Trophoblast cell (in vitro differentiated cells and primary cell): ENCODE data around the gene SLC25A33.
"Not testable (repeated sequence)": the region's sequence is repeated elsewhere in the genome, so short reads cannot be mapped to it uniquely, and the experiment has no call there.

ENCODE experiments used
- DNase-seq, 2 donors: peaks; one replicate each; pipeline ENCODE4 v3.0.0-alpha.2; 2016
- H2AFZ ChIP-seq: 2 replicates; pipeline ENCODE4 v1.6.1; 2013; ENCODE audit warnings: low read length, moderate library complexity, mild to moderate bottlenecking; ENCODE audit not compliant: insufficient read depth, poor library complexity
- H2AK5ac ChIP-seq: 2 replicates; pipeline ENCODE4 v1.6.1; 2013; ENCODE audit warnings: mild to moderate bottlenecking, low read length
- H2BK120ac ChIP-seq: 2 replicates; pipeline ENCODE4 v1.6.1; 2013; ENCODE audit warnings: low read length, mild to moderate bottlenecking, moderate library complexity; ENCODE audit not compliant: insufficient read depth, poor library complexity
- H2BK12ac ChIP-seq: 2 replicates; pipeline ENCODE4 v1.6.1; 2013; ENCODE audit warnings: mild to moderate bottlenecking, low read length, moderate library complexity
- H2BK5ac ChIP-seq: 2 replicates; pipeline ENCODE4 v1.6.1; 2013; ENCODE audit warnings: low read length, low read depth, moderate library complexity, mild to moderate bottlenecking; ENCODE audit not compliant: poor library complexity
- H3K14ac ChIP-seq: 2 replicates; pipeline ENCODE4 v1.6.1; 2013; ENCODE audit warnings: mild to moderate bottlenecking, low read length
- H3K18ac ChIP-seq: 2 replicates; pipeline ENCODE4 v1.6.1; 2013; ENCODE audit warnings: mild to moderate bottlenecking, low read length
- H3K23ac ChIP-seq: 2 replicates; pipeline ENCODE4 v1.6.1; 2013; ENCODE audit warnings: low read length
- H3K27ac ChIP-seq: 2 replicates; pipeline ENCODE4 v1.5.1; 2013; ENCODE audit warnings: low read depth, mild to moderate bottlenecking, inconsistent platforms, low read length, moderate library complexity
- H3K27me3 ChIP-seq: 2 replicates; pipeline ENCODE4 v1.6.1; 2013; ENCODE audit warnings: inconsistent platforms, mild to moderate bottlenecking, low read length, moderate library complexity; ENCODE audit not compliant: insufficient read depth
- H3K36me3 ChIP-seq, 2 experiments: 1 replicate in 1 of 2; 2 replicates in 1 of 2; pipeline ENCODE4 v1.6.1; 2013; ENCODE audit warnings: low read length in 2 of 2, mild to moderate bottlenecking in 2 of 2, moderate library complexity in 1 of 2; ENCODE audit not compliant: insufficient read depth in 2 of 2, control insufficient read depth in 1 of 2
- H3K4ac ChIP-seq: 2 replicates; pipeline ENCODE4 v1.6.1; 2013; ENCODE audit warnings: low read depth, mild to moderate bottlenecking, low read length, moderate library complexity
- H3K4me1 ChIP-seq, 2 experiments: 1 replicate in 1 of 2; 2 replicates in 1 of 2; pipeline ENCODE4 v1.6.1; 2013; ENCODE audit warnings: low read length in 2 of 2, mild to moderate bottlenecking in 2 of 2, moderate library complexity in 1 of 2; ENCODE audit not compliant: insufficient read depth in 2 of 2, control insufficient read depth in 1 of 2
- H3K4me2 ChIP-seq: 2 replicates; pipeline ENCODE4 v1.6.1; 2013; ENCODE audit warnings: inconsistent platforms, mild to moderate bottlenecking, low read length, moderate library complexity
- H3K4me3 ChIP-seq: 2 replicates; pipeline ENCODE4 v1.5.1; 2013; ENCODE audit warnings: mild to moderate bottlenecking, low read depth, low read length, inconsistent platforms
- H3K79me1 ChIP-seq: one replicate; pipeline ENCODE4 v1.6.1; 2013; ENCODE audit warnings: low read length
- H3K79me2 ChIP-seq: 2 replicates; pipeline ENCODE4 v1.6.1; 2013; ENCODE audit warnings: low read length, mild to moderate bottlenecking; ENCODE audit not compliant: control insufficient read depth, insufficient read depth, poor library complexity
- H3K9ac ChIP-seq: 2 replicates; pipeline ENCODE4 v1.6.1; 2013; ENCODE audit warnings: mild to moderate bottlenecking, low read length
- H3K9me3 ChIP-seq: 2 replicates; pipeline ENCODE4 v1.6.1; 2013; ENCODE audit warnings: low read depth, mild to moderate bottlenecking, control low read depth, inconsistent platforms, low read length; ENCODE audit not compliant: insufficient read depth
- H4K12ac ChIP-seq: 2 replicates; pipeline ENCODE4 v1.6.1; 2013; ENCODE audit warnings: low read depth, mild to moderate bottlenecking, low read length, moderate library complexity
- H4K8ac ChIP-seq: 2 replicates; pipeline ENCODE4 v1.6.1; 2013; ENCODE audit warnings: low read depth, mild to moderate bottlenecking, low read length, moderate library complexity
- H4K91ac ChIP-seq: one replicate; pipeline ENCODE4 v1.6.1; 2013; ENCODE audit warnings: low read depth, mild to moderate bottlenecking, low read length, moderate library complexity
- WGBS: extraction: QIAGEN DNeasy Blood & Tissue Kit; methylation state at CpG from one replicate; pipeline ENCODE4 v1.1.7; 2013; ENCODE audit warnings: missing lambda C conversion rate; ENCODE audit not compliant: insufficient read length, insufficient coverage; ENCODE audit errors: extremely low coverage; 5-methylcytosine and 5-hydroxymethylcytosine counted together

Gene SLC25A33

GRCh38 chr1:9558946-9559545, 19.8 kb downstream of the SLC25A33 start:
- Histone ChIP-seq H3K23ac (no peak overlapping the region), H2BK120ac (no peak overlapping the region)

DNA sequence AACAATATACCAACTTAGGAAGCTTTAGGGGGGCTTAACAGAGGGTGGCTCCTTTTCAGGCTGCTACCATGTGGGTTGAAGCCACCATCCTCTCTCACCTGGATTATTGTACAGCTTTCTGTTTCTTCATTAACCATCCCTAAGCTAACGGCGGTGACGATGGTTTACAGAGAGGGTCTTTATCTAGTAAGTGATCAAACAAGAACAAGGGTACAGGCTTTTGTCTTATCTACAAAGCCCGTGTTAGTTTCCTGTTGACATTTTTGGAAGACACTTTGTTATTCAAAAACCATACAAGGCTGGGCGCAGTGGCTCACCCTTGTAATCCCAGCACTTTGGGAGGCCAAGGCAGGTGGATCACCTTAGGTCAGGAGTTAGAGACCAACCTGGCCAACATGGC, 20.4 kb downstream of the SLC25A33 start:
- no peaks in the 10 kb centered on the region for H3K79me1 ChIP-seq
- H4K8ac ChIP-seq = no peak overlapping the region
- no peak for DNase-seq
- H2BK12ac ChIP-seq = no peak overlapping the region
- H4K91ac ChIP-seq = no peak overlapping the region
- no peak overlapping the region for H2BK5ac ChIP-seq
- no peak overlapping the region for H4K12ac ChIP-seq
- no peak overlapping the region for H3K9ac ChIP-seq
- no peaks in the 10 kb centered on the region for H3K4me1 ChIP-seq
- H3K4me3 ChIP-seq = no peak overlapping the region
- H3K23ac ChIP-seq = no peak overlapping the region
- no peak overlapping the region for H3K4ac ChIP-seq
- peaks cover 7 to 9% of the 10 kb centered on the region in 2 experiments for H3K36me3 ChIP-seq
- H3K27ac ChIP-seq = no peak overlapping the region
- no peak overlapping the region for H3K18ac ChIP-seq
- H2AFZ ChIP-seq = no peak overlapping the region
- no peaks in the 10 kb centered on the region for H3K9me3 ChIP-seq
- H3K79me2 ChIP-seq = no peaks in the 10 kb centered on the region
- no CpG with 5 or more reads among the region's 5 CpGs for WGBS
- H3K14ac ChIP-seq = no peak overlapping the region
- no peaks in the 10 kb centered on the region for H3K27me3 ChIP-seq
- H2BK120ac ChIP-seq = no peak overlapping the region
- H2AK5ac ChIP-seq = no peak overlapping the region
- no peak overlapping the region for H3K4me2 ChIP-seq

More at GRCh38 chr1:9558946-9559545, 19.8 kb downstream of the SLC25A33 start:
- Histone ChIP-seq H2BK12ac (no peak overlapping the region), H4K91ac (no peak overlapping the region), H2BK5ac (no peak overlapping the region), H3K9ac (no peak overlapping the region), H3K4me2 (no peak overlapping the region), H3K36me3 (peaks cover 7 to 9% of the 10 kb centered on the region in 2 experiments), H3K14ac (no peak overlapping the region), H3K18ac (no peak overlapping the region), H3K79me2 (no peaks in the 10 kb centered on the region), H3K4ac (no peak overlapping the region), H4K8ac (no peak overlapping the region), H3K9me3 (no peaks in the 10 kb centered on the region), H4K12ac (no peak overlapping the region), H3K4me1 (no peaks in the 10 kb centered on the region), H3K27me3 (no peaks in the 10 kb centered on the region), H3K79me1 (no peaks in the 10 kb centered on the region), H2AK5ac (no peak overlapping the region), H3K4me3 (no peak overlapping the region), H3K27ac (no peak overlapping the region), H2AFZ (no peak overlapping the region)
- no CpG with 5 or more reads among the region's 11 CpGs for WGBS
- peak in 1 of 2 donors; percentile 38 for DNase-seq

- not testable (repeated sequence) for H3K79me1 ChIP-seq, H2AFZ ChIP-seq, H2AK5ac ChIP-seq, H3K27ac ChIP-seq, H3K27me3 ChIP-seq, H3K4me3 ChIP-seq, H3K9me3 ChIP-seq, H2BK120ac ChIP-seq, H2BK12ac ChIP-seq, H4K91ac ChIP-seq, H4K12ac ChIP-seq, DNase-seq, H3K4ac ChIP-seq, H3K4me2 ChIP-seq, H3K36me3 ChIP-seq, H3K14ac ChIP-seq, H3K9ac ChIP-seq, H3K23ac ChIP-seq, H3K4me1 ChIP-seq, H2BK5ac ChIP-seq, H4K8ac ChIP-seq, H3K79me2 ChIP-seq, H3K18ac ChIP-seq
- WGBS = no CpG with 5 or more reads among the region's 17 CpGs
These were observed 20.8 kb downstream of the SLC25A33 start for GRCh38 chr1:9560090-9560489.

DNA sequence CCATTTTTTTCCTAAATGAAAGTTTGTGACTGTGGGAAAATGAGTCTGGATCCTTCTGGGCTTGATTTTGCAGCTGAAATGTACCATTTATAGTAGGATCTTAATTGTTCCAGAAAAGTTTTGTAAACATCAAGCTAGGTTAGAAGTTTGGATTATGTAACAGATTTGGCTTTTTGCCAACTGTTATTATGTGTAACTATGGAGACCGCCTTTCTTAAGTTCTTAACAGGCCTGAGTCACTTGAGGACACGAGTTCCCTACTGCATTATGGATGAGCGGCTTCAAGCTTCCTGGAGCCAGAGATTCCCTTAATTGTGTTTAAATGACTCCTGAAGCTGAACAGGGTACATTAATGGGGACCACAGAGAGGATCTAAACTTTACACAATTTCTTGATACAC, 22.2 kb downstream of the SLC25A33 start:
- Histone ChIP-seq H3K36me3 (peaks cover 0 to 4% of the 10 kb centered on the region in 2 experiments), H3K27me3 (no peaks in the 10 kb centered on the region), H3K4me3 (no peak overlapping the region), H2AFZ (no peak overlapping the region), H3K14ac (no peak overlapping the region), H2BK12ac (no peak overlapping the region), H2BK120ac (no peak overlapping the region), H3K4me2 (no peak overlapping the region), H2BK5ac (no peak overlapping the region), H3K4ac (no peak overlapping the region), H3K18ac (no peak overlapping the region), H3K79me2 (no peaks in the 10 kb centered on the region), H3K4me1 (no peaks in the 10 kb centered on the region), H3K9me3 (no peaks in the 10 kb centered on the region), H4K8ac (no peak overlapping the region), H4K12ac (no peak overlapping the region), H3K9ac (no peak overlapping the region), H4K91ac (no peak overlapping the region), H3K23ac (no peak overlapping the region), H2AK5ac (no peak overlapping the region), H3K27ac (no peak overlapping the region), H3K79me1 (no peaks in the 10 kb centered on the region)
- DNase-seq = peak; percentile 29 to 93
- WGBS = no CpG with 5 or more reads among the region's 3 CpGs
